ENCODE results near the gene TMEM156. TPM values are rescaled to one million over a fixed set of nuclear protein-coding genes. Genes with fewer than 3 reads are reported as not detected.

The TMEM156 gene
- total RNA-seq, 1 donor from 2014 or later, result not detected

DNA sequence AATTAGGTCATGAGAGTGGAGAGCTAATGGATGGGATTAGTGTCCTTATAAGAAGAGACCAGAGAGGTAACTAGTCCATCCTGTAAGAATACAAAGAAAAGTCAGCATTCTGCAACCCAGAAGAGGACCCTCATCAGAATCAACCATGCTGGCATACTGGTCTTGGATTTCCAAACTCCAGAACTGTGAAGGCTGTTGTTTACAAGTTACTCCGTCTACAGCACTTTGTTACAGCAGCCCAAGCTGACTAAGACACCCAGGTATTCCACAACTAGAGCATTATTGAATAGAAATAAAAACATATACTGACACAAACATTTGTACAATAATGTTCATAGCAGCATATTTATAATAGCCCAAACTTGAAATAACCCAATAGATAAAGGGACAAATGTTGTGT lies 9.2 kb downstream of the TMEM156 start:
- H3K27me3 Mint-ChIP-seq (ENCODE audit: unreplicated experiment), result peaks cover 3% of the 10 kb centered on the region
- no peaks in the 10 kb centered on the region for H3K9me3 Mint-ChIP-seq (ENCODE audit: unreplicated experiment)
- no peaks in the 10 kb centered on the region for H3K36me3 Mint-ChIP-seq (ENCODE audit: low read depth, unreplicated experiment)
- DNase-seq (ENCODE audit: low spot score), result no peak
- H3K27ac Mint-ChIP-seq (ENCODE audit: unreplicated experiment), result no peak overlapping the region
- no peaks in the 10 kb centered on the region for H3K4me1 Mint-ChIP-seq (ENCODE audit: unreplicated experiment)
- TF ChIP-seq, protein P1, sequence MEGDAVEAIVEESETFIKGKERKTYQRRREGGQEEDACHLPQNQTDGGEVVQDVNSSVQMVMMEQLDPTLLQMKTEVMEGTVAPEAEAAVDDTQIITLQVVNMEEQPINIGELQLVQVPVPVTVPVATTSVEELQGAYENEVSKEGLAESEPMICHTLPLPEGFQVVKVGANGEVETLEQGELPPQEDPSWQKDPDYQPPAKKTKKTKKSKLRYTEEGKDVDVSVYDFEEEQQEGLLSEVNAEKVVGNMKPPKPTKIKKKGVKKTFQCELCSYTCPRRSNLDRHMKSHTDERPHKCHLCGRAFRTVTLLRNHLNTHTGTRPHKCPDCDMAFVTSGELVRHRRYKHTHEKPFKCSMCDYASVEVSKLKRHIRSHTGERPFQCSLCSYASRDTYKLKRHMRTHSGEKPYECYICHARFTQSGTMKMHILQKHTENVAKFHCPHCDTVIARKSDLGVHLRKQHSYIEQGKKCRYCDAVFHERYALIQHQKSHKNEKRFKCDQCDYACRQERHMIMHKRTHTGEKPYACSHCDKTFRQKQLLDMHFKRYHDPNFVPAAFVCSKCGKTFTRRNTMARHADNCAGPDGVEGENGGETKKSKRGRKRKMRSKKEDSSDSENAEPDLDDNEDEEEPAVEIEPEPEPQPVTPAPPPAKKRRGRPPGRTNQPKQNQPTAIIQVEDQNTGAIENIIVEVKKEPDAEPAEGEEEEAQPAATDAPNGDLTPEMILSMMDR (IDR thresholded peaks at IDR 0.05; ENCODE audit: unreplicated experiment), result no peak
- no peak overlapping the region for H3K4me3 Mint-ChIP-seq (ENCODE audit: unreplicated experiment)

DNA sequence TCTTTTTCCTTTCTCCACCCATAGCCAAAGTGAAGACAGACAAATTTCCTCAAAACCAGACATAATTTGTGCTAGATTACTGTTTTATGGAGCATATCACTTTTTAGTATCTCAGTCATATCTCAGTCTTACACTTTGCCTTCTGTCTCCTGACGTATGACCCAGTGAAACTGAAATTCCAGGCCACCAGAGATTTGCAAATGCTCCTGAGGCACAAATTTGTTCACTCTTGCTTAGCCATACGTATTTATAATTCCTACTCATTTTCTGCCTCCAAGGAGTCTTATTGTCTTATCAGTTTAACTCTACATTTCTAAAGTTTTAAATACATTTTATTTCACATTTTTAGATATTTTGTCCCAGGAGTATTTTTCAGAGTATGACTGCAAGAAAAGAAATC lies 10.0 kb downstream of the TMEM156 start:
- TF ChIP-seq, protein P1 (IDR thresholded peaks at IDR 0.05; ENCODE audit: unreplicated experiment), result no peak
- H3K27ac Mint-ChIP-seq (ENCODE audit: unreplicated experiment), result no peak overlapping the region
- H3K4me1 Mint-ChIP-seq (ENCODE audit: unreplicated experiment), result no peaks in the 10 kb centered on the region
- no peak overlapping the region for H3K4me3 Mint-ChIP-seq (ENCODE audit: unreplicated experiment)
- no peaks in the 10 kb centered on the region for H3K36me3 Mint-ChIP-seq (ENCODE audit: low read depth, unreplicated experiment)
- H3K27me3 Mint-ChIP-seq (ENCODE audit: unreplicated experiment), result peaks cover 3% of the 10 kb centered on the region
- H3K9me3 Mint-ChIP-seq (ENCODE audit: unreplicated experiment), result no peaks in the 10 kb centered on the region
- no peak for DNase-seq (ENCODE audit: low spot score)

DNA sequence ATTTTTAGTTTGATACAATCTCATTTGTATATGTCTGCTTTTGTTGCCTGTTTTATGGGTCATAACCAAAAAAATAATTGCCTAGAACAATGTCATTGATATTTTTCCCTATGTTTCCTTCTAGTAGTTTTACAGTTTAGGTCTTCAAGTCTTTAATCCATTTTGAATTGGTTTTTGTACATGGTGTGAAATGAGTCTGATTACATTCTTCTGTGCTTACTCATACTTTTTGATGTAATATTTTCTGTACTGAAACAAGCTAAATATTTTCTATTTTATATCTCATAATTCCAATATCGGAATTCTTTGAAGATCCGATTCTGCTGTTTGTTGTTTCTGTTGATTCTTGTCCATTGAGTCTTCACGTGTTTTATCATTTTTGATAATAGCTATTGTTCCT lies 10.6 kb downstream of the TMEM156 start:
- no peaks in the 10 kb centered on the region for H3K9me3 Mint-ChIP-seq (ENCODE audit: unreplicated experiment)
- H3K27me3 Mint-ChIP-seq (ENCODE audit: unreplicated experiment), result peaks cover 3% of the 10 kb centered on the region
- TF ChIP-seq, protein P1 (IDR thresholded peaks at IDR 0.05; ENCODE audit: unreplicated experiment), result no peak

DNA sequence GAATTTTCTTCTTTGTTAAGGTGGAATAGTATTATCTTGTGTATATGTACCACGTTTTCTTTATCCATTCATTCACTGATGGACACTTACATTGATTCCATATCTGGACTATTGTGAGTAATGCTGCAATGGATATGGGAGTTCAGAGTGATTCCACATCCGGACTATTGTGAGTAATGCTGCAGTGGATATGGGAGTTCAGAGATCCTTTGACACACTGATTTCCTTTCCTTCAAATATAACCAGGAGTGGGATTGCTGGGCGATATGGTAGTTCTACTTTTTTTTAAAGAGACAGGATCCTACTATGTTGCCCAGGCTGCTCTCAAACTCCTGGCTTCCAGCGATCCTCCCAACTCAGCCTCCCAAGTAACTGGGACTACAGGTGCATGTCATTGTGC lies 12.1 kb downstream of the TMEM156 start:
- peaks cover 3% of the 10 kb centered on the region for H3K27me3 Mint-ChIP-seq (ENCODE audit: unreplicated experiment)
- H3K4me3 Mint-ChIP-seq (ENCODE audit: unreplicated experiment), result no peak overlapping the region
- no peaks in the 10 kb centered on the region for H3K9me3 Mint-ChIP-seq (ENCODE audit: unreplicated experiment)
- no peak for DNase-seq (ENCODE audit: low spot score)
- H3K36me3 Mint-ChIP-seq (ENCODE audit: low read depth, unreplicated experiment), result no peaks in the 10 kb centered on the region
- H3K27ac Mint-ChIP-seq (ENCODE audit: unreplicated experiment), result no peak overlapping the region
- no peaks in the 10 kb centered on the region for H3K4me1 Mint-ChIP-seq (ENCODE audit: unreplicated experiment)
- TF ChIP-seq, protein P1 (IDR thresholded peaks at IDR 0.05; ENCODE audit: unreplicated experiment), result no peak

More for the DNA sequence above, 10.6 kb downstream of the TMEM156 start:
- no peaks in the 10 kb centered on the region for H3K36me3 Mint-ChIP-seq (ENCODE audit: low read depth, unreplicated experiment)
- no peaks in the 10 kb centered on the region for H3K4me1 Mint-ChIP-seq (ENCODE audit: unreplicated experiment)
- H3K27ac Mint-ChIP-seq (ENCODE audit: unreplicated experiment), result no peak overlapping the region
- DNase-seq (ENCODE audit: low spot score), result no peak
- no peak overlapping the region for H3K4me3 Mint-ChIP-seq (ENCODE audit: unreplicated experiment)

DNA sequence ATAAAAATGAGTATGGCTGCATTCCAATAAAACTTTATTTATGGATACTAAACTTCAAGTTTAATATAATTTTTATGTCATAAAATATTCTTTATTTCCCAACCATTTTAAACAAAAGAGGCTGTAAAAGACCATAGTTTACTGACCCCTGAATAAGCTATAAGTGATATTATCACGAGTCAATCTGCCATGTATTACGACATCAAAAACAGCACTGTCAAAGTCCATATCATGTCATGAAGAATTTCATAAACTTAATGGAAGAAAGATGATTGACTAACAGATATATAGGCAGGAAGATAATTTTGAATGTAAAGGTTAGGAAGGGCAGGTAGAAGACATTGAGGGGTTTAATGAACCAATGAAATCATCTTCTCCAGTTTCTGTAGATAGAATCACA lies 18.2 kb downstream of the TMEM156 start:
- H3K36me3 Mint-ChIP-seq (ENCODE audit: low read depth, unreplicated experiment), result no peaks in the 10 kb centered on the region
- H3K9me3 Mint-ChIP-seq (ENCODE audit: unreplicated experiment), result no peaks in the 10 kb centered on the region
- H3K27ac Mint-ChIP-seq (ENCODE audit: unreplicated experiment), result no peak overlapping the region
- no peak overlapping the region for H3K4me3 Mint-ChIP-seq (ENCODE audit: unreplicated experiment)
- no peaks in the 10 kb centered on the region for H3K27me3 Mint-ChIP-seq (ENCODE audit: unreplicated experiment)
- H3K4me1 Mint-ChIP-seq (ENCODE audit: unreplicated experiment), result no peaks in the 10 kb centered on the region
- no peak for DNase-seq (ENCODE audit: low spot score)
- TF ChIP-seq, protein P1 (IDR thresholded peaks at IDR 0.05; ENCODE audit: unreplicated experiment), result no peak
